ENCODE data around the gene TMEM45A. TPM values are rescaled to one million over a fixed set of nuclear protein-coding genes. Genes with fewer than 3 reads are reported as not detected.
"Not testable (repeated sequence)": the region's sequence is repeated elsewhere in the genome, so short reads cannot be mapped to it uniquely, and the experiment has no call there.

Gene TMEM45A
- total RNA-seq, 1 donor: 0.81 TPM

DNA sequence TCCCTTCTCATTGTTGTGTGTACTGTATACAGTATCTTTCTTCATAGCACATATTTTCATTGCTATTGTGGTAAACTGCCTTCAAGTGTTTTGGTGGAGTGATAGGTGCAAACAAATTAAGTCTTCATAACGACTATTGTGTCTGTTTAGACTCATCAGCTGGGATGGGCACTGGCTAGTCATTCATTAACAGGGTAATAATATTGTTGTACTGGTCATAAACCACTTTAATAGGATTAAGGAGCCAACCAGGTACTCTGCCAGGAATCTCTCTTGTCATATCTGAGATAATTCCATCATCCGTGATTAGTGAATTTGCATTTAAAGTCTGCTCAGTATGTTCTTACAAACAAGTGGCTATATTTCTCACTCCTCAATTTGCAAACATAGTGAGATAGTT is 10.2 kb upstream of the TMEM45A start:
- DNase-seq (ENCODE audit: low read depth in 2 of 3, low spot score in 2 of 3): no peak

DNA sequence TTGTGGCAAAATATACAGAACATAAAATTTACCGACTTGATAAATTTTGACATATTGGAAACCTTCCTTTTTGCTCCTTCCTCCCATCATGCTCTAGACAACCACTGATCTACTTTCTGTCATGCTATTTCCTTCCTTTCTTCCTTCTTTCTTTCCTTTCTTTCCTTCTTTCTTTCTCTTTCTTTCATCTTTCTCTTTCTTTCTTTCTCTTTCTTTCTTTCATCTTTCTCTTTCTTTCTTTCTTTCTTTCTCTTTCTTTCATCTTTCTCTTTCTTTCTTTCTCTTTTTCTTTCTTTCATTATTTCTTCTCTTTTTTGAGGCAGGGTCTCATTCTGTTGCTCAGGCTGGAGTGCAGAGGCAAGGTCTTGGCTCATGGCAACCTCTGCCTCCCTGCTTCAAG is 8.9 kb upstream of the TMEM45A start:
- DNase-seq (ENCODE audit: low read depth in 2 of 3, low spot score in 2 of 3): no peak

GRCh38 chr3:100486808-100487207 is 5.6 kb upstream of the TMEM45A start:
- no peak for DNase-seq (ENCODE audit: low read depth in 2 of 3, low spot score in 2 of 3)

GRCh38 chr3:100489118-100489517 is 3.3 kb upstream of the TMEM45A start:
- DNase-seq (ENCODE audit: low read depth in 2 of 3, low spot score in 2 of 3): no peak

GRCh38 chr3:100496711-100497261 is 4.4 kb downstream of the TMEM45A start:
- DNase-seq (ENCODE audit: low read depth in 2 of 3, low spot score in 2 of 3): peak in 1 of 3 donors; percentile 26

DNA sequence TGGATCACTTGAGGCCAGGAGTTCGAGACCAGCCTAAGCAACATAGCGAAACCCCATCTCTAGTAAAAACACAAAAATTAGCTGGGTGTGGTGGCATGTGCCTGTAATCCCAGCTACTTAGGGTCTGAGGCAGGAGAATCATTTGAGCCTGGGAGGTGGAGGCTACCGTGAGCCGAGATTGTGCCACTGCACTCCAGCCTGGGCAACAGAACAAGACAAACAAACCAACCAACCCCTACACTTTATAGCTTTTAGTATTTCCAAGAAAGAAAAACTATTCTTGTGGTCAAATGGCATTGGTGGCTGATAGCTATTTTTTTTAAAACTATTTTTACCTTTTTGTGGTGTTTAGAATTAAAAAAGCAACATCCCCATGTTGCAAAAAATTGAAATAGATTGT is 7.2 kb downstream of the TMEM45A start:
- DNase-seq (ENCODE audit: low read depth in 2 of 3, low spot score in 2 of 3): no peak

DNA sequence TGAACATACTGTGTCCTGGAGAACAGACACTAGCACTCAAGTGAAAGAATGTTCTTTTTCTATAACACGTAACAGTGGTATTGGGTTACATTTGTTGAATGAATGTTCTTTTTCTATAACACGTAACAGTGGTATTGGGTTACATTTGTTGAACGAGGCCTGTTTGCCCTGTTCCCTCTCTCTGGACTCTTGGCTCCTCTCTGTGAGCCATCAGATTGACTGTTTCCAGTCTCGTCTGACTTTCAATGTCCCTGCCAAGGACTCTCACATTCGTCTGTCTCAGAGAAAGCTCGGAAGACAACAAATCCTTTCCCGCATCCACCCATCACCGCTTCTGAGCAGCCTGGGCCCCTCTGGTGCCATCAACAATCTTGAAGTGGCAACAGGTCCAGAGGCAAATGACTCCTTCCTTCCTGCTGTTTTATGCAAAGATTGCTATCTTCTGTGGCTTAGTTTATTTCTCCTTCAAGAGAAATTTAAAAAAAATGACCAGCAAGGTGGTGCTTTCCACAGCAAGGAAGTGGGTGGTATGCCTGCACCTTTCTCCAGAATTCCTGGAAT is 8.0 kb downstream of the TMEM45A start:
- peak in 1 of 3 donors; percentile 20 for DNase-seq (ENCODE audit: low read depth in 2 of 3, low spot score in 2 of 3)

GRCh38 chr3:100503448-100503847 is 11.0 kb downstream of the TMEM45A start:
- no peak for DNase-seq (ENCODE audit: low read depth in 2 of 3, low spot score in 2 of 3)

DNA sequence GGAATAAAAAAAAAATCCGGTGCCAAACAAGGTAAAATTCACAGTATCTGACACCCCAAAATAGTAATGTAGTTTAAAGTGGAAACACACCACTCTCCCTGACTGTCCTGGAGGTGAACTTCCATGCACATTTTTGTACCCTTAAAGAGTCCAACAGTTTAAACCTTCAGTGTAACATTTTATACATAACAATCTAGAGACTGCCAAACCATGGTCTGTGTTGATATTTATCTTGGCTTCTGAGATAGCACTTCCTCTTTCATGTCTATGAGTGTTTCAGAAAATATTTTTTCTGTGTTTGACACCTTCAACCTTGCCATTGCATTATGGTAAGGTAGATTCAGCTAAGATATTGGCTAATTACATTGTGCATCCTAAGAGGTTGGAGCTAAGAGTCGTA is 13.9 kb downstream of the TMEM45A start:
- peak in 1 of 3 donors; percentile 44 for DNase-seq (ENCODE audit: low read depth in 2 of 3, low spot score in 2 of 3)

GRCh38 chr3:100509818-100510217 is 17.4 kb downstream of the TMEM45A start:
- not testable (repeated sequence) for DNase-seq (ENCODE audit: low read depth in 2 of 3, low spot score in 2 of 3)

- no peak for DNase-seq (ENCODE audit: low read depth in 2 of 3, low spot score in 2 of 3)
Observed at GRCh38 chr3:100516232-100516631, 23.8 kb downstream of the TMEM45A start.

GRCh38 chr3:100516838-100517237 is 24.4 kb downstream of the TMEM45A start:
- no peak for DNase-seq (ENCODE audit: low read depth in 2 of 3, low spot score in 2 of 3)

- DNase-seq (ENCODE audit: low read depth in 2 of 3, low spot score in 2 of 3): no peak
Observed at GRCh38 chr3:100517276-100517675, 24.9 kb downstream of the TMEM45A start.

GRCh38 chr3:100518244-100518643 is 25.8 kb downstream of the TMEM45A start:
- no peak for DNase-seq (ENCODE audit: low read depth in 2 of 3, low spot score in 2 of 3)

- DNase-seq (ENCODE audit: low read depth in 2 of 3, low spot score in 2 of 3): no peak
Observed at GRCh38 chr3:100518983-100519382, 26.6 kb downstream of the TMEM45A start.

- no peak for DNase-seq (ENCODE audit: low read depth in 2 of 3, low spot score in 2 of 3)
Observed at GRCh38 chr3:100521439-100521845, 29.0 kb downstream of the TMEM45A start.

GRCh38 chr3:100522125-100522524 is 29.7 kb downstream of the TMEM45A start:
- DNase-seq (ENCODE audit: low read depth in 2 of 3, low spot score in 2 of 3): no peak

GRCh38 chr3:100523050-100523760 is 30.8 kb downstream of the TMEM45A start:
- no peak for DNase-seq (ENCODE audit: low read depth in 2 of 3, low spot score in 2 of 3)

DNA sequence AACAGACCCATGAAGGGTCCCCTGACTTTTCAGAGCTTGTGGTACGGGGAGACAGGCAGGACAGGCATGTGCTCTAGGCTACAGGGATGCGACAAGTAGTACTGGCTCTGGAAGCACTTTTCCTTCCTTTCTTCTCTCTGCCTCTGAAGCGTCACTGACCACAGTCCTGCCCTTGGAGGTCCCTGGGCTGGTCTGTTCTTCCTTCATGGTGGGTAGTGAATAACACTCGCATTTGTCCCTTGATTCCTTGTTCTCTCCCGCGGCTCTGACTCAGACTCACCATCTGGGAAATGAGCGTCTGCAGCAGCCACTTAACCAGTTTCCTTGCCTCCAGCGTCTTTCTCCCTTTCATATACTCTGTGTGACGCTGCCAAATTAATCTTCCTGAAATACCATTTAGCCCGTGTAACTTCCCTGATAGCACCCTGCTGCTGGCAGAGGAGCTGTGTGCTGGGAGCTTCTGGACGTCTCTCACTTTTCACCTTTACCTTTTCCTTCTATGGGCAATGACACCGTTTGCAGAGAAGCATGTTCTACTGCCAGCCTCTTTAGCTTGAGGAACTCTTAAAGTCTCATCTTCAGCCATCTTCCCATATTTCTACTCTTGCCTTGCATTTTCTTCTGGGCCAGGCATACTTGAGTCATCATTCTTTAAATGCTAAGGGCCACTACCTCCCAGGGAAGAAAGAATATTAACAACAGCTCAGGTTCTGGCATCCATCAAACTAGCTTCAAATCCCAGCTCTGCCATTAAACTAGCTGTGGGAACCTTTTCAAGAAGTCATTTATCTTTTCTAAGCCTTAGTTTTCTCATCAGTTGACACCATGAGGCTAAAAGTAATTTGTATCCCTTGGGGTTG is 33.6 kb downstream of the TMEM45A start:
- no peak for DNase-seq (ENCODE audit: low read depth in 2 of 3, low spot score in 2 of 3)

- no peak for DNase-seq (ENCODE audit: low read depth in 2 of 3, low spot score in 2 of 3)
Observed at GRCh38 chr3:100526613-100527346, 34.4 kb downstream of the TMEM45A start.

DNA sequence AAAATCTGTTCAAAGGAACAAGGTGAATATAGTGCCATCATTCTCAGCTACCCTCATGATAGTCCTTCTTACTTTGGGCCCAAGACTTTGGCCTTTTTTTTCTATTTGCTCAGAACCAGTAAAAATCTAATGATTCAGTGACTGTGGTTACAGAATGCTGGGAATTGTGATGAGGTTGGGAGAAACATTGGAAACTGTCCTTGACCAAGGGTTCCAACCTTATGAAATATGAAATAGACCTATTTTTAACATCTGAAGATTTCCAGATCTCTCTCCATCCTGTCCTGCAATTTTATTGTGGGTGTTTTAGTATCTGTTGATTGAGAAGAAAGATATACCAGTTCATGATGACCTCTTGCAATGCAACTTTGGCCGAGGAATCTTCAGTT is 34.9 kb downstream of the TMEM45A start:
- DNase-seq (ENCODE audit: low read depth in 2 of 3, low spot score in 2 of 3): no peak

All from hematopoietic multipotent progenitor cell (in vitro differentiated cells).